Neural progenitor cell (in vitro differentiated cells): ENCODE measurements around the gene ACER3. TPM values are rescaled to one million over a fixed set of nuclear protein-coding genes. Genes with fewer than 3 reads are reported as not detected.
"Not testable (repeated sequence)": the region's sequence is repeated elsewhere in the genome, so short reads cannot be mapped to it uniquely, and the experiment has no call there.

Source experiments
- DNase-seq: peaks from one replicate; pipeline ENCODE4 v3.0.0-alpha.2; 2016; ENCODE audit warnings: low spot score
- H2AFZ ChIP-seq: fragments of 200-600 bp; sonication (generic); replicated peaks from 2 replicates; pipeline ENCODE4 v1.6.1; 2016; ENCODE audit warnings: antibody characterized with exemption
- H3F3A ChIP-seq: fragments of 200-600 bp; sonication (generic); 2 replicates; pipeline ENCODE4 v1.6.1; 2016; ENCODE audit warnings: antibody characterized with exemption, low read depth
- H3K27ac ChIP-seq: fragments of 200-600 bp; sonication (generic); 2 replicates; pipeline ENCODE4 v1.5.1; 2016; ENCODE audit warnings: mild to moderate bottlenecking
- H3K27me3 ChIP-seq: fragments of 200-600 bp; sonication (generic); 2 replicates; pipeline ENCODE4 v1.6.1; 2016; ENCODE audit warnings: mild to moderate bottlenecking, moderate library complexity
- H3K36me3 ChIP-seq: fragments of 200-600 bp; sonication (generic); 2 replicates; pipeline ENCODE4 v1.5.1; 2016
- H3K4me1 ChIP-seq: fragments of 200-600 bp; sonication (generic); 2 replicates; pipeline ENCODE4 v1.6.1; 2016; ENCODE audit warnings: mixed run types
- H3K4me2 ChIP-seq: fragments of 200-600 bp; sonication (generic); 2 replicates; pipeline ENCODE4 v1.6.1; 2016
- H3K4me3 ChIP-seq: fragments of 200-600 bp; sonication (generic); 2 replicates; pipeline ENCODE4 v1.5.1; 2016
- H3K79me2 ChIP-seq: fragments of 200-600 bp; sonication (generic); 2 replicates; pipeline ENCODE4 v1.6.1; 2016; ENCODE audit warnings: low read depth
- H3K9ac ChIP-seq: fragments of 200-600 bp; sonication (generic); 2 replicates; pipeline ENCODE4 v1.6.1; 2016
- H3K9me3 ChIP-seq: fragments of 200-600 bp; sonication (generic); 2 replicates; pipeline ENCODE4 v1.5.1; 2016; ENCODE audit warnings: low read depth
- H4K20me1 ChIP-seq: fragments of 200-600 bp; sonication (generic); 2 replicates; pipeline ENCODE4 v1.6.1; 2016; ENCODE audit warnings: low read depth
- H3K27ac Mint-ChIP-seq: 3 replicates; pipeline ENCODE4 v1.8.0; 2021; ENCODE audit warnings: mixed read lengths
- H3K27me3 Mint-ChIP-seq: 2 replicates; pipeline ENCODE4 v1.8.0; 2022; ENCODE audit warnings: low read depth, mild to moderate bottlenecking, inconsistent platforms, moderate library complexity, mixed read lengths; ENCODE audit not compliant: insufficient read depth
- H3K36me3 Mint-ChIP-seq: 3 replicates; pipeline ENCODE4 v1.8.0; 2021; ENCODE audit warnings: mixed read lengths
- H3K4me1 Mint-ChIP-seq: 3 replicates; pipeline ENCODE4 v1.8.0; 2021; ENCODE audit warnings: mixed read lengths
- H3K4me3 Mint-ChIP-seq: 3 replicates; pipeline ENCODE4 v1.8.0; 2021; ENCODE audit warnings: mild to moderate bottlenecking, moderate library complexity, mixed read lengths
- H3K9me3 Mint-ChIP-seq: 3 replicates; pipeline ENCODE4 v1.8.0; 2020; ENCODE audit warnings: mixed read lengths
- CTCF ChIP-seq: fragments of 200-600 bp; sonication (generic); IDR thresholded peaks from 2 replicates; pipeline ENCODE4 v1.5.1; 2017; ENCODE audit warnings: antibody characterized with exemption, mild to moderate bottlenecking
- EZH2 ChIP-seq: fragments of 200-600 bp; sonication (generic); IDR thresholded peaks from 2 replicates; pipeline ENCODE4 v1.6.1; 2017; ENCODE audit warnings: antibody characterized with exemption, mild to moderate bottlenecking, moderate library complexity
- EZH2phosphoT487 ChIP-seq: fragments of 200-600 bp; sonication (generic); IDR thresholded peaks from 2 replicates; pipeline ENCODE4 v1.6.1; 2017; ENCODE audit warnings: antibody characterized with exemption
- total RNA-seq: library from RNA; depleted of rRNA; stranded (reverse); fragments of >200 nt; gene quantifications from 2 replicates; pipeline ENCODE4 v1.2.3, GENCODE V29; 2015; ENCODE audit warnings: low replicate concordance

The ACER3 gene
- total RNA-seq, 1 donor from 2014 or later = 18.9 TPM

- no peak overlapping the region for H3K9ac ChIP-seq
- H2AFZ ChIP-seq = no peak overlapping the region
- Mint-ChIP-seq H3K27me3 (no peaks in the 10 kb centered on the region), H3K36me3 (peaks cover 7% of the 10 kb centered on the region), H3K4me1 (peaks cover 3% of the 10 kb centered on the region), H3K4me3 (no peak overlapping the region), H3K27ac (no peak overlapping the region), H3K9me3 (no peaks in the 10 kb centered on the region)
- H3K27ac ChIP-seq = no peak overlapping the region
- TF ChIP-seq EZH2phosphoT487 (no peak), EZH2 (no peak), CTCF (no peak)
- no peaks in the 10 kb centered on the region for H3F3A ChIP-seq
- no peaks in the 10 kb centered on the region for H3K27me3 ChIP-seq
- H3K4me3 ChIP-seq = no peak overlapping the region
- no peaks in the 10 kb centered on the region for H3K79me2 ChIP-seq
- no peaks in the 10 kb centered on the region for H3K4me1 ChIP-seq
- no peaks in the 10 kb centered on the region for H3K36me3 ChIP-seq
- no peak overlapping the region for H3K4me2 ChIP-seq
- H4K20me1 ChIP-seq = no peaks in the 10 kb centered on the region
- no peaks in the 10 kb centered on the region for H3K9me3 ChIP-seq
- no peak for DNase-seq
Measured at GRCh38 chr11:77014669-77015068, 154.0 kb downstream of the ACER3 start.

GRCh38 chr11:77018396-77018924 is 157.7 kb downstream of the ACER3 start:
- not testable (repeated sequence) for H3K4me3 ChIP-seq, H3K36me3 ChIP-seq, H3K4me3 Mint-ChIP-seq, H3K27me3 ChIP-seq, H4K20me1 ChIP-seq, DNase-seq, H3K27ac Mint-ChIP-seq, H3K27me3 Mint-ChIP-seq, H3K9me3 Mint-ChIP-seq, H3K36me3 Mint-ChIP-seq, H3K79me2 ChIP-seq, H2AFZ ChIP-seq, H3K9ac ChIP-seq, H3K9me3 ChIP-seq, H3K4me2 ChIP-seq, H3K4me1 ChIP-seq, H3K27ac ChIP-seq, H3F3A ChIP-seq
- peaks cover 10% of the 10 kb centered on the region for H3K4me1 Mint-ChIP-seq

GRCh38 chr11:77019976-77020595 is 159.4 kb downstream of the ACER3 start:
- Histone ChIP-seq H3K4me1 (no peaks in the 10 kb centered on the region), H3K9me3 (no peaks in the 10 kb centered on the region), H3K36me3 (no peaks in the 10 kb centered on the region), H3F3A (no peaks in the 10 kb centered on the region), H4K20me1 (no peaks in the 10 kb centered on the region), H3K4me2 (no peak overlapping the region), H3K27me3 (no peaks in the 10 kb centered on the region), H3K4me3 (no peak overlapping the region), H3K27ac (no peak overlapping the region), H2AFZ (no peak overlapping the region), H3K79me2 (no peaks in the 10 kb centered on the region), H3K9ac (no peak overlapping the region)
- no peak overlapping the region for H3K4me3 Mint-ChIP-seq
- no peaks in the 10 kb centered on the region for H3K9me3 Mint-ChIP-seq
- no peaks in the 10 kb centered on the region for H3K27me3 Mint-ChIP-seq
- no peak for DNase-seq
- H3K36me3 Mint-ChIP-seq = peaks cover 10% of the 10 kb centered on the region
- H3K4me1 Mint-ChIP-seq = peaks cover 10% of the 10 kb centered on the region
- no peak overlapping the region for H3K27ac Mint-ChIP-seq
- TF ChIP-seq EZH2 (no peak), CTCF (no peak), EZH2phosphoT487 (no peak)

- no peaks in the 10 kb centered on the region for H4K20me1 ChIP-seq
- H3K4me1 Mint-ChIP-seq = peaks cover 7% of the 10 kb centered on the region
- no peak overlapping the region for H3K4me3 ChIP-seq
- H3K9ac ChIP-seq = no peak overlapping the region
- H3K9me3 ChIP-seq = no peaks in the 10 kb centered on the region
- no peaks in the 10 kb centered on the region for H3K4me1 ChIP-seq
- H3K79me2 ChIP-seq = no peaks in the 10 kb centered on the region
- no peaks in the 10 kb centered on the region for H3K9me3 Mint-ChIP-seq
- no peaks in the 10 kb centered on the region for H3K27me3 Mint-ChIP-seq
- H3K27ac Mint-ChIP-seq = no peak overlapping the region
- H3K27ac ChIP-seq = no peak overlapping the region
- H3K4me3 Mint-ChIP-seq = no peak overlapping the region
- H3K27me3 ChIP-seq = no peaks in the 10 kb centered on the region
- H3F3A ChIP-seq = no peaks in the 10 kb centered on the region
- no peak for DNase-seq
- no peak overlapping the region for H2AFZ ChIP-seq
- TF ChIP-seq CTCF (no peak), EZH2 (no peak), EZH2phosphoT487 (no peak)
- H3K4me2 ChIP-seq = no peak overlapping the region
- peaks cover 10% of the 10 kb centered on the region for H3K36me3 Mint-ChIP-seq
- no peaks in the 10 kb centered on the region for H3K36me3 ChIP-seq
Measured at GRCh38 chr11:77020734-77021133, 160.0 kb downstream of the ACER3 start.
